ENCODE measurements around the gene LENEP. TPM values are rescaled to one million over a fixed set of nuclear protein-coding genes. Genes with fewer than 3 reads are reported as not detected.
A peak's percentile ranks its signal among the peaks of the same experiment; 100 is the strongest.

The LENEP gene
- total and polyA plus RNA-seq, 2 of the 8 experiments (the other 6 are each of a cell fraction or from before 2014, with no cell fraction given), result 1.3 TPM; not detected in 1

DNA sequence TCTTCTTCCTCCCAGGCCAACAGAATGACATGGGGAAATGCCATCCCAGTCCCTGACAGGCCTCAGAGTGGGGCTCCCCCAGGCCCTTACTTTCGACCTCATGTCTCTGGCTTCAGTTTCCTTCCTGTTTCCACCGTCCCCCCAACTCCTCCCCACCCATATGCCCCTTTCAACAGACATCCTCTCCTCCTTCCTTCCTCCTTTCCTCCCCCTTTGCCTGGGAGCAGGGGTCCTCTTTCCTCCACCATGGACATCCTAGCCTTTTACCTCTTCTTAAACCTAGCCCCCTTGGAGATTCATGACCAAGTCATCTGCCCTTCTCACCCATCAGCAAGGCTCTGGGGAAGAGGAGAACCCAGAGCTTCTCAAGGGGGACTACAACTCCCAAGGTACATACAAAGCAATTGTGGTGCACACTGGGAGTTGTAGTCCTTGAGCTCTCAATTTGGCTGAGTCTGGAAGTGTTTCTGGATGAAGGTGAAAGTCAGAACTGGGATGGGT lies 13.3 kb downstream of the LENEP start:
- Histone ChIP-seq H3K9me3 (ENCODE audit: insufficient read depth in 2 of 2, low read depth in 1 of 2, low read length in 1 of 2) (no peaks in the 10 kb centered on the region), H3K23ac (ENCODE audit: insufficient read length) (no peak overlapping the region), H4K20me1 (replicated peaks in 1 of 2; ENCODE audit: control insufficient read depth in 1 of 2, insufficient read depth in 2 of 2, low read length in 2 of 2) (peaks cover 0 to 17% of the 10 kb centered on the region in 2 experiments), H3K79me2 (ENCODE audit: control insufficient read depth in 1 of 2, insufficient read depth in 2 of 2, low read length in 2 of 2) (peaks cover 0 to 59% of the 10 kb centered on the region in 2 experiments; a peak in 3 of 4 replicates), H3K4me2 (ENCODE audit: insufficient read depth in 1 of 2, low read depth in 2 of 2, low read length in 2 of 2) (no peak overlapping the region), H2BK15ac (ENCODE audit: low read length) (peak overlapping the region; percentile 72; the same call in 1 of the 2 replicates), H4K5ac (ENCODE audit: insufficient read length, low read depth, low read length) (no peak overlapping the region), H4K8ac (ENCODE audit: extremely low read depth, insufficient read depth, low read length) (no peak overlapping the region), H3K36me3 (ENCODE audit: control insufficient read depth in 2 of 4, insufficient read depth in 4 of 4, low read length in 3 of 4) (peaks cover 0 to 2% (median 0%) of the 10 kb centered on the region in 4 experiments; a peak in 2 of 8 replicates), H2AFZ (ENCODE audit: low read length) (no peak overlapping the region), H3K14ac (ENCODE audit: insufficient read length) (no peak overlapping the region), H4K91ac (replicated peaks; ENCODE audit: insufficient read length, low read length) (no peak overlapping the region), H3K79me1 (ENCODE audit: low read depth, low read length) (peaks cover 17% of the 10 kb centered on the region), H3K56ac (replicated peaks; ENCODE audit: insufficient read length, low read depth, low read length) (no peak overlapping the region), H2BK12ac (ENCODE audit: low read depth, low read length) (no peak overlapping the region), H3K9ac (replicated peaks in 1 of 4; ENCODE audit: extremely low read depth in 1 of 4, low read depth in 3 of 4, low read length in 3 of 4) (no peak overlapping the region), H2BK20ac (ENCODE audit: low read length) (no peak overlapping the region), H2AK5ac (ENCODE audit: low read depth, low read length) (no peak overlapping the region), H3K18ac (ENCODE audit: extremely low read depth, low read length) (no peak overlapping the region), H3K27me3 (replicated peaks in 1 of 4; ENCODE audit: control insufficient read depth in 3 of 4, extremely low read depth in 1 of 4, insufficient read depth in 3 of 4, low read length in 3 of 4) (no peaks in the 10 kb centered on the region), H3K4ac (replicated peaks; ENCODE audit: insufficient read length, low read depth, low read length) (no peak overlapping the region), H3K23me2 (ENCODE audit: low read depth, low read length) (peaks cover 5% of the 10 kb centered on the region; the same call in 1 of the 2 replicates), H3K27ac (ENCODE audit: low read depth, low read length) (no peak overlapping the region), H2BK120ac (replicated peaks; ENCODE audit: low read depth, low read length) (no peak overlapping the region), H3K4me1 (replicated peaks in 1 of 4; ENCODE audit: control insufficient read depth in 3 of 4, insufficient read depth in 4 of 4, low read length in 3 of 4) (peaks cover 6 to 52% (median 30%) of the 10 kb centered on the region in 4 experiments), H3K4me3 (ENCODE audit: extremely low read depth in 1 of 4, insufficient read depth in 2 of 4, low read depth in 3 of 4, low read length in 4 of 4) (no peak overlapping the region), H2BK5ac (ENCODE audit: low read depth, low read length) (no peak overlapping the region)
- FAIRE-seq (no peak), DNase-seq (ENCODE audit: low read depth in 1 of 2, low spot score in 2 of 2) (no peak)
- WGBS, 2 experiments (ENCODE audit: extremely low coverage in 1 of 2, insufficient coverage in 1 of 2, insufficient read length in 1 of 2, insufficient replicate concordance in 2 of 2, low coverage in 1 of 2, low lambda C conversion rate in 2 of 2, missing lambda C conversion rate in 1 of 2), result 90% methylated on average over 2 of the region's 2 CpGs; no CpG with 5 or more reads in 1 of the 2 experiments
- ChIA-PET POLR2A (ENCODE audit: partially characterized antibody) (interaction anchor here (0.6 to 9.3 kb wide), 7 partner anchors 9 to 1039 kb away, joined by 3 to 128 read pairs (median 3); partner anchors contain the start of genes ADAM15 and CREB3L4), CTCF (ENCODE audit: partially characterized antibody) (interaction anchor here (0.5 to 18.6 kb wide), 10 partner anchors 9 to 130 kb away, joined by 3 to 354 read pairs (median 6); partner anchors contain the start of genes ADAM15, LENEP, PBXIP1 and ZBTB7B)
- TF ChIP-seq GTF2F1 (IDR thresholded peaks at IDR 0.05; ENCODE audit: borderline replicate concordance, low read depth, low read length) (no peak), SIX5 (IDR thresholded peaks at IDR 0.05; ENCODE audit: low read depth, low read length) (peak; percentile 93), TBP (IDR thresholded peaks at IDR 0.05; ENCODE audit: low read depth, low read length) (no peak), ASH2L (IDR thresholded peaks at IDR 0.05; ENCODE audit: low read length) (no peak)
